HL-60 (cell line): Measurements from ENCODE around the gene SLC38A1.

ENCODE experiments used
- DNase-seq, 2 experiments: peaks; one replicate each; pipeline ENCODE4 v3.0.0-alpha.2; 2010 to 2020; ENCODE audit warnings: low read depth in 1 of 2, low spot score in 1 of 2
- H3K27ac ChIP-seq: fragments of 250-450 bp; sonication (Bioruptor Pico); replicated peaks from 2 replicates; pipeline ENCODE4 v1.5.1; 2020; ENCODE audit warnings: mild to moderate bottlenecking, moderate library complexity
- H3K27me3 ChIP-seq: fragments of 250-450 bp; sonication (Bioruptor Pico); 2 replicates; pipeline ENCODE4 v1.5.1; 2021; ENCODE audit warnings: mild to moderate bottlenecking, moderate library complexity; ENCODE audit not compliant: insufficient read depth, poor library complexity, severe bottlenecking
- H3K4me3 ChIP-seq: replicated peaks from 2 replicates; pipeline ENCODE4 v1.5.1; 2011; ENCODE audit warnings: mild to moderate bottlenecking, control low read depth, low read length; ENCODE audit not compliant: insufficient read depth
- CTCF ChIP-seq: IDR thresholded peaks from one replicate; pipeline ENCODE4 v1.5.1; 2011; ENCODE audit warnings: low read length, control low read depth, inconsistent platforms; ENCODE audit not compliant: insufficient read depth
- GABPA ChIP-seq: IDR thresholded peaks from 2 replicates; pipeline ENCODE4 v1.6.1; 2012; ENCODE audit warnings: low read depth
- POLR2AphosphoS5 ChIP-seq: IDR thresholded peaks from 2 replicates; pipeline ENCODE4 v1.6.1; 2012; ENCODE audit warnings: low read depth
- REST ChIP-seq: IDR thresholded peaks from 2 replicates; pipeline ENCODE4 v1.6.1; 2012; ENCODE audit warnings: low read depth; ENCODE audit not compliant: insufficient replicate concordance
- SPI1 ChIP-seq: IDR thresholded peaks from 2 replicates; pipeline ENCODE4 v1.6.1; 2012; ENCODE audit warnings: low read depth, mild to moderate bottlenecking, borderline replicate concordance

The SLC38A1 gene

GRCh38 chr12:46187023-46187422, 81.8 kb downstream of the SLC38A1 start:
- no peak for DNase-seq
- no peaks in the 10 kb centered on the region for H3K27me3 ChIP-seq
- TF ChIP-seq SPI1, result no peak
- no peak for TF ChIP-seq CTCF
- no peak for TF ChIP-seq POLR2AphosphoS5
- TF ChIP-seq REST, result no peak
- no peak for TF ChIP-seq GABPA
- no peak overlapping the region for H3K27ac ChIP-seq
- no peak overlapping the region for H3K4me3 ChIP-seq

- DNase-seq, result no peak
- no peak for TF ChIP-seq CTCF
- TF ChIP-seq POLR2AphosphoS5, result no peak
- TF ChIP-seq SPI1, result no peak
- TF ChIP-seq REST, result no peak
- TF ChIP-seq GABPA, result no peak
- Histone ChIP-seq H3K27ac (no peak overlapping the region), H3K27me3 (no peaks in the 10 kb centered on the region), H3K4me3 (no peak overlapping the region)
Measured at GRCh38 chr12:46186088-46186487, 82.8 kb downstream of the SLC38A1 start.

GRCh38 chr12:46185686-46186085, 83.2 kb downstream of the SLC38A1 start:
- no peak for DNase-seq
- H3K27ac ChIP-seq, result no peak overlapping the region
- no peaks in the 10 kb centered on the region for H3K27me3 ChIP-seq
- no peak overlapping the region for H3K4me3 ChIP-seq
- TF ChIP-seq SPI1, result no peak
- no peak for TF ChIP-seq REST
- TF ChIP-seq POLR2AphosphoS5, result no peak
- TF ChIP-seq GABPA, result no peak
- TF ChIP-seq CTCF, result no peak
